Measurements from ENCODE around the gene APOO.

APOO gene

GRCh38 chrX:23855569-23855968, 52.2 kb downstream of the APOO start:
- Mint-ChIP-seq H3K27ac (no peak overlapping the region), H3K36me3 (no peaks in the 10 kb centered on the region), H3K4me1 (no peaks in the 10 kb centered on the region), H3K9me3 (no peaks in the 10 kb centered on the region), H3K4me3 (no peak overlapping the region)
- ATAC-seq (no peak), DNase-seq (ENCODE audit: low spot score in 2 of 2) (no peak)

- Mint-ChIP-seq H3K4me3 (no peak overlapping the region), H3K4me1 (no peaks in the 10 kb centered on the region), H3K27ac (no peak overlapping the region), H3K9me3 (no peaks in the 10 kb centered on the region), H3K36me3 (no peaks in the 10 kb centered on the region)
- ATAC-seq (no peak), DNase-seq (ENCODE audit: low spot score in 2 of 2) (no peak)
Observed at GRCh38 chrX:23854945-23855344, 52.8 kb downstream of the APOO start.

GRCh38 chrX:23854122-23854521, 53.6 kb downstream of the APOO start:
- Mint-ChIP-seq H3K4me1 (no peaks in the 10 kb centered on the region), H3K27ac (no peak overlapping the region), H3K4me3 (no peak overlapping the region), H3K9me3 (no peaks in the 10 kb centered on the region), H3K36me3 (no peaks in the 10 kb centered on the region)
- ATAC-seq (no peak), DNase-seq (ENCODE audit: low spot score in 2 of 2) (no peak)

GRCh38 chrX:23851544-23851943, 56.2 kb downstream of the APOO start:
- H3K36me3 Mint-ChIP-seq = no peaks in the 10 kb centered on the region
- ATAC-seq (no peak), DNase-seq (ENCODE audit: low spot score in 2 of 2) (no peak)
- no peaks in the 10 kb centered on the region for H3K9me3 Mint-ChIP-seq
- no peak overlapping the region for H3K4me3 Mint-ChIP-seq
- H3K27ac Mint-ChIP-seq = no peak overlapping the region
- no peaks in the 10 kb centered on the region for H3K4me1 Mint-ChIP-seq

GRCh38 chrX:23849241-23849640, 58.5 kb downstream of the APOO start:
- DNase-seq (ENCODE audit: low spot score in 2 of 2) (no peak), ATAC-seq (no peak)
- no peaks in the 10 kb centered on the region for H3K9me3 Mint-ChIP-seq
- no peaks in the 10 kb centered on the region for H3K4me1 Mint-ChIP-seq
- H3K36me3 Mint-ChIP-seq = no peaks in the 10 kb centered on the region
- H3K4me3 Mint-ChIP-seq = no peak overlapping the region
- no peak overlapping the region for H3K27ac Mint-ChIP-seq

- Mint-ChIP-seq H3K27ac (no peak overlapping the region), H3K9me3 (no peaks in the 10 kb centered on the region), H3K36me3 (no peaks in the 10 kb centered on the region), H3K4me1 (no peaks in the 10 kb centered on the region), H3K4me3 (no peak overlapping the region)
- DNase-seq (ENCODE audit: low spot score in 2 of 2) = no peak
- ATAC-seq = no peak
Observed at GRCh38 chrX:23845351-23845817, 62.4 kb downstream of the APOO start.

GRCh38 chrX:23844502-23845138, 63.1 kb downstream of the APOO start:
- no peak overlapping the region for H3K4me3 Mint-ChIP-seq
- H3K27ac Mint-ChIP-seq = no peak overlapping the region
- ATAC-seq (no peak), DNase-seq (ENCODE audit: low spot score in 2 of 2) (no peak)
- H3K36me3 Mint-ChIP-seq = no peaks in the 10 kb centered on the region
- H3K9me3 Mint-ChIP-seq = no peaks in the 10 kb centered on the region
- no peaks in the 10 kb centered on the region for H3K4me1 Mint-ChIP-seq

- ATAC-seq (no peak), DNase-seq (ENCODE audit: low spot score in 2 of 2) (no peak)
- Mint-ChIP-seq H3K36me3 (no peaks in the 10 kb centered on the region), H3K4me1 (no peaks in the 10 kb centered on the region), H3K4me3 (no peak overlapping the region), H3K9me3 (no peaks in the 10 kb centered on the region), H3K27ac (no peak overlapping the region)
Observed at GRCh38 chrX:23841847-23842522, 65.8 kb downstream of the APOO start.

- Mint-ChIP-seq H3K4me1 (no peaks in the 10 kb centered on the region), H3K4me3 (no peak overlapping the region), H3K36me3 (no peaks in the 10 kb centered on the region), H3K9me3 (no peaks in the 10 kb centered on the region), H3K27ac (no peak overlapping the region)
- ATAC-seq (no peak), DNase-seq (ENCODE audit: low spot score in 2 of 2) (no peak)
Observed at GRCh38 chrX:23840674-23841073, 67.1 kb downstream of the APOO start.

GRCh38 chrX:23838953-23839352, 68.8 kb downstream of the APOO start:
- H3K36me3 Mint-ChIP-seq = no peaks in the 10 kb centered on the region
- no peaks in the 10 kb centered on the region for H3K9me3 Mint-ChIP-seq
- ATAC-seq (no peak), DNase-seq (ENCODE audit: low spot score in 2 of 2) (no peak)
- no peak overlapping the region for H3K4me3 Mint-ChIP-seq
- no peak overlapping the region for H3K27ac Mint-ChIP-seq
- no peaks in the 10 kb centered on the region for H3K4me1 Mint-ChIP-seq

GRCh38 chrX:23832721-23833120, 75.0 kb downstream of the APOO start:
- no peak for DNase-seq (ENCODE audit: low spot score in 2 of 2)
- Mint-ChIP-seq H3K36me3 (no peaks in the 10 kb centered on the region), H3K27ac (peak overlapping the region; percentile 45), H3K4me3 (no peak overlapping the region), H3K9me3 (no peaks in the 10 kb centered on the region), H3K4me1 (no peaks in the 10 kb centered on the region)
- ATAC-seq = no peak

GRCh38 chrX:23828881-23829280, 78.9 kb downstream of the APOO start:
- Mint-ChIP-seq H3K27ac (no peak overlapping the region), H3K9me3 (no peaks in the 10 kb centered on the region), H3K4me1 (no peaks in the 10 kb centered on the region), H3K36me3 (no peaks in the 10 kb centered on the region), H3K4me3 (no peak overlapping the region)
- ATAC-seq (no peak), DNase-seq (ENCODE audit: low spot score in 2 of 2) (no peak)

GRCh38 chrX:23826653-23827052, 81.1 kb downstream of the APOO start:
- Mint-ChIP-seq H3K9me3 (no peaks in the 10 kb centered on the region), H3K4me1 (no peaks in the 10 kb centered on the region), H3K27ac (no peak overlapping the region), H3K4me3 (no peak overlapping the region), H3K36me3 (no peaks in the 10 kb centered on the region)
- DNase-seq (ENCODE audit: low spot score in 2 of 2) = no peak
- ATAC-seq = no peak

- no peak for ATAC-seq
- no peaks in the 10 kb centered on the region for H3K4me1 Mint-ChIP-seq
Observed at GRCh38 chrX:23826216-23826615, 81.5 kb downstream of the APOO start.

GRCh38 chrX:23825675-23826074, 82.1 kb downstream of the APOO start:
- DNase-seq (ENCODE audit: low spot score in 2 of 2) (no peak), ATAC-seq (no peak)
- Mint-ChIP-seq H3K27ac (no peak overlapping the region), H3K36me3 (no peaks in the 10 kb centered on the region), H3K4me3 (no peak overlapping the region), H3K9me3 (no peaks in the 10 kb centered on the region), H3K4me1 (no peaks in the 10 kb centered on the region)

More at GRCh38 chrX:23826216-23826615, 81.5 kb downstream of the APOO start:
- no peak overlapping the region for H3K27ac Mint-ChIP-seq
- H3K4me3 Mint-ChIP-seq = no peak overlapping the region
- H3K36me3 Mint-ChIP-seq = no peaks in the 10 kb centered on the region
- no peak for DNase-seq (ENCODE audit: low spot score in 2 of 2)
- no peaks in the 10 kb centered on the region for H3K9me3 Mint-ChIP-seq

- no peak overlapping the region for H3K27ac Mint-ChIP-seq
- H3K9me3 Mint-ChIP-seq = no peaks in the 10 kb centered on the region
- H3K4me3 Mint-ChIP-seq = no peak overlapping the region
- no peaks in the 10 kb centered on the region for H3K4me1 Mint-ChIP-seq
- no peak for DNase-seq (ENCODE audit: low spot score in 2 of 2)
- no peaks in the 10 kb centered on the region for H3K36me3 Mint-ChIP-seq
- ATAC-seq = no peak
Observed at GRCh38 chrX:23822841-23823240, 84.9 kb downstream of the APOO start.

Measured in stimulated activated effector memory CD8-positive, alpha-beta T cell treated with anti-CD3 and anti-CD28 coated beads, Interleukin-12 subunit alpha, Interleukin-12 subunit beta, amount 100 ng/mL, for 72 hours (primary cell).